ENCODE data around the gene PCCA.

- TF ChIP-seq POLR2A (IDR thresholded peaks at IDR 0.05) (no peak), CTCF (IDR thresholded peaks at IDR 0.05) (no peak), EP300 (IDR thresholded peaks at IDR 0.05) (no peak)
Observed at GRCh38 chr13:100102042-100102441, 13.1 kb downstream of the PCCA start.

Measured in tibial nerve (tissue), 4 donors.